ENCODE results near the gene CAPN6.

CAPN6 gene

GRCh38 chrX:111270339-111270738 is at the start of gene CAPN6:
Gene CAPN6, minus strand, starts transcription at chrX:111270483. Its CDS starts 6,547 bp downstream, at chrX:111263936.
- DNase-seq = peak; percentile 78

DNA sequence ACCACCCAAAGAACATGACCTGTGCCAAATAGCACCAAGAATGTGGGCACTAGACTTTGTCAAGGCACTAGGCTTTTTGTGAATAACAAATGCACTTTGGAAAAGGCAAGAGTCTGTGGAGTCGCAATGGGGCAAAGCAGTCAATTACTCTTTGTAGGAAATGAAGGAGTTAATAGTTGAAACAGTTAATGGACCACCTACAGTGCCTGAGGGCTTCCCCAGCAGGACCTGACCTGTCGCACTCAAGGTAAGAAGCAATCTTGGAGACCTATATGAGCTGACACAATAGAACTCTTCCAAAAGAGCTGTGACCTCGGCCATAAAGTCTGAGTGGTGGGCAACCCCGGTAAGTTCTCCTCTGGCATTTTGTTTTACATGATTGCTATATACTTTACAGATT is 49.2 kb upstream of the CAPN6 start:
- no peak for DNase-seq

GRCh38 chrX:111318901-111319300 is 48.6 kb upstream of the CAPN6 start:
- no peak for DNase-seq

DNA sequence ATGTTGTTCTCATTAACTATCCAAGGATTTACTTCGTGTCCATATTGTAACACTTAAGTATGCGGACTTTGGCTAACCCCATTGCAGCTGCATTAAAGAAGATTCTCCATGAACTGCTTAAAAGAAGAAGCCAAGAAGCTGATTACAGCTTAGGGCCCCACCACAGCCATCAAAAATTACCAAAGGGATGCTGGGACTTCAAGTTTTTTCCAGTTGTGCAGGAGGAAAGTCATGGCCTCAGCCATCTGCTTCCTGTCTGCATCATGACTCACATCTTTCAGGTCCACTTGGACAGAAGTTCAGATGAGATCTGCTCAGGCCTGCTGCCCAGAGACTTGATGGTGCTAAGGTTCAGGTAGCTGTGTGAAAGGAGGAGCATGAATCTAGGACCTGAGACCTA is 38.8 kb upstream of the CAPN6 start:
- peak; percentile 79 for DNase-seq

DNA sequence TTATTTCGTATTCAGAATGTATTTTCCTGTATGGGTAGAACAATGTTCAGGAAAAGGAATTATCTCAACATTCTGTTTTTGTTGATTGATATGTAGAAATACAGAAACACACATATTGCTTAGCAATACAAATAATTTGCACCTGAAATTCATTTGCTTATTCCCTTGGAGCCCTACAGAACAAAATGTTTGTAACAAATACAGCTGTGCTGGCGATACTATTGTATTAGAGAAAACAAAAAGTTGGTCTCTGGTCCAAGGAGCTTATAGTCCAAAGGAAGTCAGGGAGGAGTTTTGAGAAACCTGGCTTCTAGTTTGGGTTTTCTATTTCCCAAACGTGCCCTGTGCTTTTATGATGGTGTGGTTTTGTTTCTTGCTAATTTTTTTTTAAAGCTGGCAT is 37.8 kb upstream of the CAPN6 start:
- DNase-seq = no peak

DNA sequence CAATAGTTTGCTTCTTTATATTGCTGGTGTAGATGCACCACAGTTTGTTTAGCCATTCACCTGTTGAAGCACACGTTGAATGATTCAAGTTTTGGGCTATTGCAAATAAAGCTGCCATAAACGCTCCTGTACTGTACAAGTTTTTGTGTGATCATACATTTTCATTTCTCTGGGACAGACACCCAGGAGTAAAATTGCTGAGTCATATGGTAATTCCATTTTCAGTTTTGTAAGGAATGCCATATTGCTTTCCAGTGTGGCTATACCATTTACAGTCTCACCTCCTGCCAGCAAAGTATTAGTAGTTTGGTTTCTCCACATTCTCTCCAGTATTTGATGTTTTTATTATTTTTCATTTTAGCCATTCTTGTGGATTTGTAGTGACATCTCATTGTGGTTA is 32.0 kb upstream of the CAPN6 start:
- DNase-seq = no peak

DNA sequence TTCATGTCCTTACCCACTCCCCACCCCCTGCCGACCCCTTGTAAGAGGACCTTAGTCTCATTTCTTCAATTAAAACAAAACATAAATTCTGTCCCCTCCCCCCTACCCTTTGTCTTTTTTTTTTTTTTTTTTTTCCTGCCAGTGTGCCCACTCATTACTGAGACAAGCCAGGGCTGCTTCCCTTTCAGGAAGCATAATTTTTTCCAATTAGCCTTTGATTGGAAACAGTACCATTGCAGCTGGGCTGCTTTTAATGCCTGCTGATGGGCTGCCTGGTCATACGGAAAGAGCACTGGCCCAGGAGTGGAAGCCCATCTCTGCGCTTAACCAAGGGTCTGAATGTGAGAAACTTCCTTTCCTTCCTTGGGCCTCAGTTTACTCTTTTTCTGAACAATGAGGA is 18.6 kb upstream of the CAPN6 start:
- DNase-seq = no peak

GRCh38 chrX:111284631-111285293 is 14.5 kb upstream of the CAPN6 start:
- peak; percentile 48 for DNase-seq

- no peak for DNase-seq
Observed at GRCh38 chrX:111283446-111283845, 13.2 kb upstream of the CAPN6 start.

DNA sequence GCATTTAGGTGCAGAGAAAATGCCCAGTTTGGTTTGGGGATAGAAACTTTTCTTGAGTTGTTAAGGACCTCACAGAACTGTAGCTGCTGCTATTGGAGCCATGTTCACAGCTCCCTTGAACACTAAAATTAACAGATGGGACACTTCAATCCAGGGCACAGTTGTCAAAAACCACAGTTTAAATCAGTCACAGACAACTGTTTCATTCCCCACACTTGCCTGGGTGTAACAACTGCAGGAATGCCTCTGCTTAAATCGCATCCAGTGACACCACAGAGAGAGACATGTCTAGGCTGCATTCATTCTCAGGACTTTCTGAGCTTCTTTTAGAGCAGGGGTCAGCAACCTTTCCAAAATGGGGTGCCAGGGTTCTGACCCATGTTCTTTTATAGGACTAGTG is 12.7 kb upstream of the CAPN6 start:
- DNase-seq = no peak

DNA sequence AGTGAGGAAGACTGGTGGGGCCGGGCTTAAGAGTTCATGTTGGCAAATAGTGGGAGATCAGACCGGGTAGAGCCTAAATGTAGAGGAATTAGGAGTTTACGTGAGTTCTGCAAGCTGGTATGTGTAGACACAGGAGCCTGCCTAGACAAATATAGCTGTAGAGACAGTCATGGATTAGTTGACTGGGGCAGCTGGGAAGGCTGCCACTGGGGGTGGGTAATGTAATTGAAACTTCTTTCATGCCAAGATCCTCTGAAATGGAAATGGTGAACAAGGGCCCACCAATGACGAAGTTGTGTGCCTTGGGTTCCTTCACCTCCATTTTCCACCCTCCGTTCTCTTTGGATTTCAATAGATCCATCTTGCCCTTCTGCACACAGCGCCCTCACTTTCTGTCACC is 11.9 kb upstream of the CAPN6 start:
- no peak for DNase-seq

DNA sequence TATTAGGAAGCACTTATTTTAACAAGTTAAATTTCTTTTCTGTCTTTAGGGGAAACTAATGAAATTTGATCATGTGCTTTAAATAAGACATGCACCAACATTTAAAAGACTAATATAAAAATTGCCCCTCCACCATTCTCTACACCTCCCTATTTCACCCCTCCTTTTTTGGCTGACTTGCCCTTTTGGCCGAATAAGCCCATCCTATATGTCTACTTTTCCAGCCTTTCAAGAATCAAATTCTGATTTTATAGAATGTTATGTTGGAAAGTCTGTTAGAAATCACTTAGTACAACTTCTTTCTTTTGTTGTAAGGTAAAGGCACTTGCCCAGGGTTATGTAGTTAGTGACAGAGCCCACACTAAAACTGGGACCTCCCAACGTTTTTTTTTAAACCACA is 1.8 kb downstream of the CAPN6 start:
- DNase-seq = no peak

DNA sequence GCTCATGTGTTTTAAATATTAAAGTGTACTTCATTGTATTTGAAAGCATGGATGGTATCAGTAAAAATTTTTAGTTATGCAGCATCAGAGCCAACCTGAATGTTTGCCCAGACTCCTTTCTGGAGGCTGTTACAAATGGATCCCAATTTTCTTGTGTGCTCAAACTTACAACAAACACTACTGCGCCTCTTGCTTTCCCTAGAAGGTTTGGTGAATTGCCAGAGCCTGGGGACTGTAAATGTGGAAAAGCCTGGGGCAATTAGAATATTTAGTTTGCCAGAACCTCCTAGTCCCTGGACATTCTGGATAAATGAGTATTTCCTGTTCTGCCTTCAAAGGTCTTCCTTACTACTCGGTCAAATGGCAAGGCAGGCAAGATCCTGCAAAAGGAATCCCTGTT is 4.8 kb downstream of the CAPN6 start:
- no peak for DNase-seq

GRCh38 chrX:111264385-111264784 is 5.9 kb downstream of the CAPN6 start:
- DNase-seq = no peak

DNA sequence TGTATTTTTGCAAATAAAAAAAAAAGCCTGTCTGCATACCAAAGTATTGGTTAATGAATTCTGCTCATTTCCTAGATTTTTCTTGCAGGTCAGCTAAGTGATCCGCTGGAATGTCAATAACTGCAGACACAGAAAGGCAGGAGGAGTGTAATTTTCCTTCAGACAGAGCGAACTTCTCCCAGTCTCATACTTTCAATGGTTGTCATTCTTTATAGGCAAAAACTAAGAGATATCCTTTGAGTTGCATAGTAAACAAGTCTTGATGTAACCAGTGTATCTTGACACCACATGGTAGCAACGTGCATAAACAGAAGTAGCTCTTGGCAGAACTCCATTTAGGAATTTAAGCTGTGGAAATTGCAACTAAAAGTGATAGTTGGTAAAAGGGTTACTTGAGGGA is 8.2 kb downstream of the CAPN6 start:
- no peak for DNase-seq

GRCh38 chrX:111260451-111260850 is 9.8 kb downstream of the CAPN6 start:
- DNase-seq = peak; percentile 56

DNA sequence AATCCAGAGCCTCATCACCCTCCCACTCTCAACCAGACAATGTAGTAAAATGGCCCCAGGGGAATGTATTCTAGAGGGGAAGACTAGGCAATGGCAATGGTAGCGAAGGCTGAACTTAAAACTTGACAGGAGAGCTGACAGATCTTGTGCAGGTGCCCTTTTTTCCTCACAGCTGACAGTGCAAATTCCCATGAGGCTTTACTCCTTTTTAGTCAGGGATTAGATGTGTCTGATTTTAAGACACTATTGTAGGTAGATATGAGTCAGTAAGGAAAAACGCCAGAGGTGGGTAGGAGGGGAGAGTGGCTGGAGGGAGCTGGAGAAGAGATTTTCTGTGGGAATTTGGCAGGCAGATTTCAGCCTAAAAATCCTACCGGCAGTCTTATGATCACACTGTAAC is 10.7 kb downstream of the CAPN6 start:
- DNase-seq = no peak

GRCh38 chrX:111257733-111258132 is 12.6 kb downstream of the CAPN6 start:
- DNase-seq = peak; percentile 46

- DNase-seq = no peak
Observed at GRCh38 chrX:111254896-111255693, 15.2 kb downstream of the CAPN6 start.

DNA sequence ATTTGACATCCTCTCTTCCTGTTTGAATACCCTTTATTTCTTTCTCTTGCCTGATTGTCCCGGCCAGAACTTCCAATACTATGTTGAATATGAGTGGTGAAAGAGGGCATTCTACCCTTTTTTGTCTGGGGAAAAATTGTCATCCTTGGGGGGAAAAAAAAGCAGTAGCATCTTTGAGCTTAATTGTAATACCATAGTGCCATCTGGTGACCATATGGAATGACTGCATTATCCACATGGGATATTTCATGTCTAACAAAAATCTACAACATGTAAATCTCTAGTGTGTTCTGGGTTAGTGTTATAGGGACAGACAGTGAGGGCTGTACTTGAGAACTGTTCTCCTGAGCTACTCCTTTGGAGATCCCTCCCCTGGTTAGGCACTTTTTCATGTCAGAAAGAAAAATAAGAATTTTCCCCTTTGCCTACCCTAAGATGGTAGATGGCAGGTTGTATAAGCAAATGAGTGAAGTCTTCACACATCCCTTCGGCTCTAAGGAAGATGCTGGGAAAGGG is 26.0 kb downstream of the CAPN6 start:
- no peak for DNase-seq

- no peak for DNase-seq
Observed at GRCh38 chrX:111216293-111216801, 53.9 kb downstream of the CAPN6 start.

DNA sequence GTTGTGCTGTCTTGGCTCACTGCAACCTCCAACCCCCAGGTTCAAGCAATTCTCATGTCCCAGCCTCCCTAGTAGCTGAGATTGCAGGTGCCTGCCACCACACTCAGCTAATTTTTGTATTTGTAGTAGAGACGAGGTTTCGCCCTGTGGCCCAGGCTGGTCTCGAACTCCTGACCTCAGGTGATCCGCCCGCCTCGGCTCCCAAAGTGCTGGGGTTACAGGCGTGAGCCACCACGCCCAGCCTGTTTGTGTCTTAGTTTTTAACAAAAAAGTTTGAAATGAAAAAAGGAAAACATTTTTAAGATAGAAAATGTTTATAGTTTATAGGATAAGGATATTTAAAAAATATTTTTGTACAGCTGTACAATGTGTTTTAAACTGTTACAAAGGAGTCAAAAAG is 62.4 kb downstream of the CAPN6 start:
- DNase-seq = no peak

DNA sequence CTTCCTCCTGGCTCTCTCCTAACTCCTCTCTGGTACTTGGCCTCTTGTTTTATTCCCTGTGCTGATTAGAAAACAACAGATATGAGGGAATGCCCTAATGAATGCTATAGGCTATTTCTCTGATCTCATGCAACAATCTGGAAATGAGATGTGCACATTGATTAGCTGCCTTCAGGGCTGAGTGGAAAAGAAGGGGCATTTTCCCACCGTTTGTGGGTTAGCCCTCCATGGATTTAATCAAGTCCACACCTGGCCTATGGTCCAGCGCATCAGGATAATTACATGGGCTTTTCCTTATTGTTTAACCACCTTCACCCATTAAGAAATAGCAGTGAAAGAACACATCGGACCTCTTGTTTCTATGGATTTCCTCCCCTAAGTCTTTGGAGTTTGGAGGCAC is 70.0 kb downstream of the CAPN6 start:
- DNase-seq = no peak

- no peak for DNase-seq
Observed at GRCh38 chrX:111199505-111199904, 70.8 kb downstream of the CAPN6 start.

All from right hindlimb (tissue), 1 donor.